Mucosa of rectum (tissue), 2 donors: Measurements from ENCODE around the gene PIAS2.
A peak's percentile ranks its signal among the peaks of the same experiment; 100 is the strongest.
"Not testable (repeated sequence)": the region's sequence is repeated elsewhere in the genome, so short reads cannot be mapped to it uniquely, and the experiment has no call there.

Source experiments
- H3K27ac ChIP-seq, 2 donors: one replicate each; pipeline ENCODE4 v1.7.0; 2013; ENCODE audit warnings: inconsistent platforms in 2 of 2, low read depth in 2 of 2, low read length in 2 of 2
- H3K27me3 ChIP-seq, 2 donors: one replicate each; pipeline ENCODE4 v1.7.0; 2013; ENCODE audit warnings: low read length in 2 of 2; ENCODE audit not compliant: control insufficient read depth in 2 of 2, insufficient read depth in 2 of 2
- H3K36me3 ChIP-seq, 2 donors: one replicate each; pipeline ENCODE4 v1.7.0; 2013; ENCODE audit warnings: low read length in 2 of 2; ENCODE audit not compliant: control insufficient read depth in 2 of 2, insufficient read depth in 2 of 2
- H3K4me1 ChIP-seq, 2 donors: one replicate each; pipeline ENCODE4 v1.7.0; 2013; ENCODE audit warnings: low read length in 2 of 2, mild to moderate bottlenecking in 1 of 2; ENCODE audit not compliant: control insufficient read depth in 2 of 2, insufficient read depth in 2 of 2
- H3K4me3 ChIP-seq, 2 donors: one replicate each; pipeline ENCODE4 v1.7.0; 2013; ENCODE audit warnings: low read length in 2 of 2
- H3K9ac ChIP-seq, 2 donors: one replicate each; pipeline ENCODE4 v1.7.0; 2013; ENCODE audit warnings: low read length in 2 of 2, low read depth in 1 of 2, mild to moderate bottlenecking in 1 of 2
- H3K9me3 ChIP-seq, 2 donors: one replicate each; pipeline ENCODE4 v1.7.0; 2013; ENCODE audit warnings: low read length in 2 of 2; ENCODE audit not compliant: control insufficient read depth in 2 of 2
- donor health status: healthy.
- donor health status: Normal muscosa, but diverticular disease.

PIAS2 gene, protein sequence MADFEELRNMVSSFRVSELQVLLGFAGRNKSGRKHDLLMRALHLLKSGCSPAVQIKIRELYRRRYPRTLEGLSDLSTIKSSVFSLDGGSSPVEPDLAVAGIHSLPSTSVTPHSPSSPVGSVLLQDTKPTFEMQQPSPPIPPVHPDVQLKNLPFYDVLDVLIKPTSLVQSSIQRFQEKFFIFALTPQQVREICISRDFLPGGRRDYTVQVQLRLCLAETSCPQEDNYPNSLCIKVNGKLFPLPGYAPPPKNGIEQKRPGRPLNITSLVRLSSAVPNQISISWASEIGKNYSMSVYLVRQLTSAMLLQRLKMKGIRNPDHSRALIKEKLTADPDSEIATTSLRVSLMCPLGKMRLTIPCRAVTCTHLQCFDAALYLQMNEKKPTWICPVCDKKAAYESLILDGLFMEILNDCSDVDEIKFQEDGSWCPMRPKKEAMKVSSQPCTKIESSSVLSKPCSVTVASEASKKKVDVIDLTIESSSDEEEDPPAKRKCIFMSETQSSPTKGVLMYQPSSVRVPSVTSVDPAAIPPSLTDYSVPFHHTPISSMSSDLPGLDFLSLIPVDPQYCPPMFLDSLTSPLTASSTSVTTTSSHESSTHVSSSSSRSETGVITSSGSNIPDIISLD

DNA sequence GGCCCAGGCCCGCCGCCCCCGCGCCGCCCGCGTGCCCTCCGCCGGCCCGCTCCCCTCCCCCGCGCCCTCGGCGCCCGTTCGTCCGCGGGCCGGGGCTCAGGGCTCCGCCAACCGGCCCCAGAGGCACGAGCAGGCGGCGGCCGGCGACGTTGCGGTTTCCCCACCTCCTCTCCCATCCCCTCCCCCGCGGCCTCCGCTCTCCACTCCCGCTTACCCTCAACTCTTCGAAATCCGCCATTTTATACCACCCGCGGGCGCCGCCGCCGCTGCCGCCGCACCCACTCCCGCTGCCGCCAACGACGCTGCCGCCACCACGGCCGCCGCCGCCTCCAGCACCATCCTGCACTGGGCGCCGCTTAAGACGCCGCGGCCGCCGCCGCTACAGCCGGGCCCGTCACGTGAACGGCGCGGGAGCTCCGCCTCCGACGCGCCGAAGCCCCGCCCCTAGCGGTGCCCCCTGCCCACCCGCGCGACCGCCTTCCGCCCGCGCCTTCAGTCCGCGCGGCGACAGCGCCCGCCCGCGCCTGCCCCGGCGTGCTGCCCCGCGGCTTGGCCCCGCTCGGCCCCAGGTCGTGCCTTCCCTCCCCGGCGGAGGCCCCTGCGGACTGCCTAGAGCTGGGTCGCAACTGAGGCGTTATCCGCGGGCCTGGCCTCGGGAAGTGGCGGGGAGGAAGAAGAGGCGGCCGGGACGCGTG lies at the start of gene PIAS2, which contains the start of gene KATNAL2:
Gene PIAS2, minus strand, starts transcription at position 400 of the 695 bp plus-strand sequence. Its CDS starts 162 bp downstream, at position 238.
Gene KATNAL2, plus strand, starts transcription at position 495 of the 695 bp plus-strand sequence. CDS start 29,271 bp downstream, outside the sequence.
- Histone ChIP-seq H3K27me3 (no peaks in the 10 kb centered on the region), H3K9ac (peak within 1 kb of the TSS; percentile 79 to 92), H3K27ac (peak within 1 kb of the TSS; percentile 80 to 87), H3K36me3 (no peaks in the 10 kb centered on the region), H3K4me3 (peak within 1 kb of the TSS; percentile 69 to 96), H3K4me1 (peaks cover 3 to 8% of the 10 kb centered on the region in 2 donors), H3K9me3 (no peaks in the 10 kb centered on the region)

DNA sequence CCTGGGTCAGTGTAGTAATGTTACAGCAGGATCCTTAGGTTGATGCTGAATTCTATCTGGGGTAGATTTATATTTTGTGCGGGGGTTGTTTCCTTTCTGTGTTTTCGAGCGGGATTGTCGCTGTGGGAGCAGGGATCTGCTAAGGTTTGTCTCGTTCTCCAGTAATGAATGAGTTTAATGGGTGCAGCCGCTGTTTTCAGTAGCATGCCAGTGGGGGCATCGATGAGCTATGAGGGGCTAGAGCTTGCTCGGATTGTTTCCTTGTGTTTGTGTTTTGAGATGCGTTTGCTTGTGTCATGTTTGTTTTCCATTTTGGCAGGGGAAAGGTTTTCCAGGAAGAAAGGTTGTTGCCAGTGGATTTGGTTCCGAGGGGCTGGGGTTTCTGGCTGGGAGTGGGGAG lies 49.0 kb upstream of the PIAS2 start:
- H3K4me1 ChIP-seq, H3K27ac ChIP-seq, H3K27me3 ChIP-seq, H3K4me3 ChIP-seq, H3K9ac ChIP-seq, H3K36me3 ChIP-seq, H3K9me3 ChIP-seq: not testable (repeated sequence)

DNA sequence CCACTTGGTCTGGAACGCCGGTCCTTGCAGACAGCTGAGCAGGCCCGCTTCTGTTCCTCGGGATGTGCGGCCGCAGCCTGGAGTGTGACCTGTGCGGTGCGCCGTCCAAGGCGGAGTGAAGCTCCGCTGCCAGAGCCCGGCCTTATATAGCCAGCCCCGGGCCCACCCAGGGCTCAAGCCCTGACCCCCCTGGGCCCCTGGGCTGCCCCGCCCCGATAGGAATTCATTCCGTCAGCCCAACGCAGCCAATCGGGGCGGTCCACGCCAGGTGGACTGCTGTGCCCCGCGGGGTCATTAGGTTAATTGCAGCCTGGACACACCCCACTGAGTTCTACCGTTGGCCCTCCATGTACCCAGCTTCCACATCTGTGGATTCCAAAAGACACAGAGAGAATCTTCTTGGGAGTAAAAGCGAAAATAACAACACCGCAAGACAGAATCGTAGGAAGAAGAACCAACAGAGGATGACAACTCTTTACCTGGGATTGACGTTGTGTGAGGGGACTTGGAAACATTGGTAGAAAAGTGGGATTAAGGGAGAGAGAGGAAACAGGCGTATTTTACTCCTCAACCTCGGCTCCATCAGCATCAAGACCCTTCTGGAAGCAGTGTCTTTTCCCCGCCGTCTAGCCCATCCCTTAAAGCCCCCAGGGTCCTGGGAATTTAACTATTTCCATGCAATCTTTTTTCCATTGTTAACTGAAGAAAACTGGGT lies 47.4 kb upstream of the PIAS2 start:
- H3K9me3 ChIP-seq, H3K9ac ChIP-seq, H3K4me3 ChIP-seq, H3K36me3 ChIP-seq, H3K27me3 ChIP-seq, H3K27ac ChIP-seq, H3K4me1 ChIP-seq: not testable (repeated sequence)

DNA sequence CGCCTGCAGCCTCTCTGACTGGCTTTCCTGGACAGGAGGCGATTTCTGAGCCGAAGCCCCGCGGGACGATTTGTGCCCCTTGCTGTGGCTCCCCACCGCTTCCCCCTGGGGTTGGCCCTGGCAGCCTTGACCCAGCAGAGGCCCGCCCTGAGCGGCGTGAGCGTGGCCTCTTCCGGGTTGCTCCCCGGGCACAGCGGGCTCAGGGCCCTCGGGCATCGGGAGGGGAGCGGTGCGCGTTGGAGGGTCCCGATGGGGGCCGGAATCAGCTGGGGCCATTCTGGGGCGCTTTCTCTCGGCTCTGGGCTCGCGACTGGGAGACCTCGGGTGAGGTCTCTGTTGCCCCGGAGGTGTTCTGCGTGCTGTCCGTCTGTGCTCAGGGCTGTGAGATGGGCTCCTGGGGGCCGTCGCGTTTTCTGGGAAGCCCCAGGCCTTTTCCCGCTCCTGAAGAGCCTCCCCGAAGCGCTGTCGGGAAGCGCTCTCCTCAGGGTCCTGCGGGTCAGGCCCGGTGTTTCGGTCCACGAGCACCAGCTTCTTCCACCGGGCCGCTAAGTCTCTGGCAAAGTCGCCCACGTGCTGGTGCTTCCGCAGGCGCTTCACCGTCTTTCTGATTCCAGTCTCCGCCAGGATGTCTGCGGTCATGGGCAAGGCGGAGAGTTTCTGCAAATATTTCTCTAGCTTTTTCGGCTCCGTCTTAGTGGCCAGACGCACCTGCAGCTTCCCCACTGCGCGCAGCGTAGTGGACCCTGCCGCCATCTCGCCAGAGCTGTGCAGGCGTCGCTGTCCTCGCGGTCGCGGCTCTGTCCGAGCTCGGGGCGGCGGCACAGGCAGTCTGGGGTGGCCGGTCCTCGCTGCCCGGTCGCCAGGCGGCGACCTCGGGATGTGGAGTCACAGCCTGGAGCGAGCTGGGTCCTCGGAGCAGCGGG lies 46.6 kb upstream of the PIAS2 start:
- not testable (repeated sequence) for H3K9ac ChIP-seq, H3K9me3 ChIP-seq, H3K27me3 ChIP-seq, H3K4me1 ChIP-seq, H3K36me3 ChIP-seq, H3K4me3 ChIP-seq, H3K27ac ChIP-seq

DNA sequence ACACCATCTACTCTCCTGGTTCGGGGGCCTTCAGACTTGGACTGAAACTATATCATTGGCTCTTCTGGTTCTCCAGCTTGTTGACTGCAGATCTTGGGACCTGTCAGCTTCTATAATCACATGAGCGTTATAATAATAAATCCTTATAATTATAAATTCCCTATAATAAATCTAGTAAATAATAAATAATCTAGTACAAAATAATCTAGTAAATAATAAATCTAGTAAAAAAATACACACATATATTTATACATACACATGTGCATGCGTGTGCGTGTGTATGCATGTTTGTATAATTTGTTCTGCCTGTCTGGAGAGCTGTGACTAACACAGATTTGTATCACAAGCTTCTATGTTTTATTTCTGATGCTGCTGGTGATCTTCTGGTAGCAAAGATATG lies 40.9 kb upstream of the PIAS2 start:
- Histone ChIP-seq H3K4me1 (no peaks in the 10 kb centered on the region), H3K9ac (no peak overlapping the region), H3K36me3 (no peaks in the 10 kb centered on the region), H3K27ac (no peak overlapping the region), H3K4me3 (no peak overlapping the region), H3K9me3 (no peaks in the 10 kb centered on the region), H3K27me3 (no peaks in the 10 kb centered on the region)

DNA sequence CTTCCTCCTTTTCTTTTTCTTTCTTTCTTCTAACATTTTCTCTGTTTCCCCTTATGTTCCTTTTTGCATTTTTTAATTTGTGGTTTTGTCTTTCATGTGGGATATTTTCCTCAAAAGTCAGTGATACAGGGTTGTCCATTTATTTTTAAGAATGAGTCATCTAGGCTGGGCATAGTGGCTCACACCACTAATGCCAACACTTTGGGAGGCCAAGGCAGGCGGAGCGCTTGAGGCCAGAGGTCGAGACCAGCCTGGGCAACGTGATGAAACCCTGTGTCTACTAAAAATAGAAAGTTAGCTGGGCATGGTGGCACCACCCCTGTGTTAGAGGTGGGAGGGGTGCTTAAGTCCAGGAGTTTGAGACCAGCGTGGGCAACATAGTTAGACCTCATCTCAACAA lies 35.9 kb upstream of the PIAS2 start:
- Histone ChIP-seq H3K36me3 (no peaks in the 10 kb centered on the region), H3K27ac (no peak overlapping the region), H3K4me1 (no peaks in the 10 kb centered on the region), H3K9ac (no peak overlapping the region), H3K4me3 (no peak overlapping the region), H3K9me3 (no peaks in the 10 kb centered on the region), H3K27me3 (no peaks in the 10 kb centered on the region)

DNA sequence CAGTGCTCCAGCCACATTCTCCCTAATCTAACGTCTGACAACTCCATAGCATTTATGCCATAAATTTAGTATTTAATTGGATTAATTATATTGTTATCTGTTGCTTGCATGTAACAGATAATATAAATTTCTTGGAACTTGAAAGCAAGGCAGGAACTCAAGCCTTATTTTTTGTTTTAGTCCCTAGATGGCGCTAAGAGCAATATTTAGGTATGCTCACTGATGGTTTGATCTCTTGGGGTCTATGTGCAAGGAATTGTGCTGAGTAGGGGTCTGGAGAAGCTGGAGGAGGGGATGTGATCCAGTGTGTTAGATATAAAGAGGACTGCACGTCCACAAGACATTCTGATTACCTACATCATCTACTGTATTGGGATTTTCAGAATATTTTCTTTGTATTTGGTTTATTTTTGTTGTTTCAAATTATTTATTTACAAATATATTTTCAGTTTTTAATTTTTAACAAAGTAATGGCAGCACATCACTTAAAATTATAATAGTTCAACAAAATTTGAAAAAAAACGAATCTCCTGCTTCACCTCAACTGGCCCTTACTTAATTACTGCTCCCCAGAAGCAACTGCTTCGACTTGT lies 32.9 kb upstream of the PIAS2 start:
- Histone ChIP-seq H3K4me1 (peaks cover 0 to 6% of the 10 kb centered on the region in 2 donors), H3K9ac (no peak overlapping the region), H3K27ac (no peak overlapping the region), H3K27me3 (no peaks in the 10 kb centered on the region), H3K36me3 (no peaks in the 10 kb centered on the region), H3K4me3 (no peak overlapping the region), H3K9me3 (no peaks in the 10 kb centered on the region)

DNA sequence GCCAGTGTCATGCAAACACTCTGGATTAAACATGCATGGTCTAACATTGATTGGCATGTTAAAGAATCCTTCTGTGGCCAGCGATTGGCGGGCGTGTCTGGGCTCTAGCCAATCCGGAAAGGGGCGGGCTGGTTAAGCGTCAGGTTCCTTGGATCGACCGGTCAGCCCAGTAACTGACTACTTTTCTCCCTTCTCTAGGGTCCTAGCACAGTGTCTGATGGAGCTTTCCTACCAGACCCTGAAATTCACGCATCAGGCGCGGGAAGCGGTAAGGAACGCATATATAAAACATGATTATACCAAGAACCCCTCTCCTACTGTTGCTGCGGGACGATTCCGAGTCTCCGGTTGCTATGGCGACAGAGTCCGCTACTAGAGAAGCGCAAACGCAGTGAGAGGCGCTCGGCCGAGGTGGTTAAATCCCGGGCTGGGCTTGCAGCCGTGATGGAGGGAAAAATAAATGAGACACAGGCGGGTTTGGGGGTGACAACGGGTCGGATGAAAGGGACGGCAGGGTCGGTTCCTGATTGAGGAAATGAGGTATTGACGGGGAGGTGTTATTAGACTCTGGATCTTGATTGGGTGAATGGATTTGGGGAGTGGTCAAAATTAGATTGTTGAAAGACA lies 29.5 kb upstream of the PIAS2 start:
- no peaks in the 10 kb centered on the region for H3K9me3 ChIP-seq

DNA sequence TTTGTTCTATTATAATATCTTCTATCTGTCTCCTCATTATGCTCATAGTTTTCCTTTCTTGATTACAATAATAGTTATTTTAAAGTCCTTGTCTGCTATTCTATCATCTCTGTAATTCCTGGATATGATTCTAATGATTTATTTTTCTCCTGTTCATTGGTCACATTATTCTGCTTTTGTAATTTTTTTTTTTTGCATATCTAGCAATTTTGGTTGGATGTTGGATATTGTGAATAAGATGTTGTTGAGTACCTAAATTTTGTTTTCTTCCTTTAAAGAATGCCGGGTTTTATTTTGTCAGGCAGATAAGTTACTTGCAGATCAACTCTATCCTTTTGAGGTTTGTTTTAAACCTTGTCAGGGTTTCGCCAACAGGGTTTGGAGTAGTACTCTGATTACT lies 25.3 kb upstream of the PIAS2 start:
- Histone ChIP-seq H3K27ac (no peak overlapping the region), H3K36me3 (no peaks in the 10 kb centered on the region), H3K4me1 (peaks cover 0 to 6% of the 10 kb centered on the region in 2 donors), H3K9me3 (no peaks in the 10 kb centered on the region), H3K4me3 (no peak overlapping the region), H3K9ac (no peak overlapping the region), H3K27me3 (no peaks in the 10 kb centered on the region)

More for the DNA sequence above, 29.5 kb upstream of the PIAS2 start:
- Histone ChIP-seq H3K27ac (no peak overlapping the region), H3K4me3 (peak overlapping the region; percentile 72 to 84), H3K36me3 (no peaks in the 10 kb centered on the region), H3K9ac (no peak overlapping the region), H3K27me3 (no peaks in the 10 kb centered on the region), H3K4me1 (peaks cover 0 to 6% of the 10 kb centered on the region in 2 donors)
